BLaER1 (cell line): ENCODE data around the gene STARD6.
"Not testable (repeated sequence)": the region's sequence is repeated elsewhere in the genome, so short reads cannot be mapped to it uniquely, and the experiment has no call there.

Experiments
- H3K27ac ChIP-seq: shearing (Covaris generic); formaldehyde crosslinking; 2 replicates; pipeline ENCODE4 v1.8.1; 2022
- H3K27me3 ChIP-seq: shearing (Covaris generic); formaldehyde crosslinking; 2 replicates; pipeline ENCODE4 v1.8.1; 2022
- H3K36me3 ChIP-seq: shearing (Covaris generic); formaldehyde crosslinking; 2 replicates; pipeline ENCODE4 v1.8.1; 2022
- H3K4me1 ChIP-seq: shearing (Covaris generic); formaldehyde crosslinking; 2 replicates; pipeline ENCODE4 v1.8.1; 2022
- H3K4me2 ChIP-seq: shearing (Covaris generic); formaldehyde crosslinking; 2 replicates; pipeline ENCODE4 v1.8.1; 2022
- H3K4me3 ChIP-seq: shearing (Covaris generic); formaldehyde crosslinking; 2 replicates; pipeline ENCODE4 v1.8.1; 2022
- H3K9ac ChIP-seq: shearing (Covaris generic); formaldehyde crosslinking; 2 replicates; pipeline ENCODE4 v1.8.1; 2022
- H3K9me3 ChIP-seq: shearing (Covaris generic); formaldehyde crosslinking; 2 replicates; pipeline ENCODE4 v1.8.1; 2022
- H4K20me1 ChIP-seq: shearing (Covaris generic); formaldehyde crosslinking; 2 replicates; pipeline ENCODE4 v1.8.1; 2022
- Cebpa-rat ChIP-seq: shearing (Covaris generic); IDR thresholded peaks from 2 replicates; pipeline ENCODE4 v1.8.1; 2022

The STARD6 gene

DNA sequence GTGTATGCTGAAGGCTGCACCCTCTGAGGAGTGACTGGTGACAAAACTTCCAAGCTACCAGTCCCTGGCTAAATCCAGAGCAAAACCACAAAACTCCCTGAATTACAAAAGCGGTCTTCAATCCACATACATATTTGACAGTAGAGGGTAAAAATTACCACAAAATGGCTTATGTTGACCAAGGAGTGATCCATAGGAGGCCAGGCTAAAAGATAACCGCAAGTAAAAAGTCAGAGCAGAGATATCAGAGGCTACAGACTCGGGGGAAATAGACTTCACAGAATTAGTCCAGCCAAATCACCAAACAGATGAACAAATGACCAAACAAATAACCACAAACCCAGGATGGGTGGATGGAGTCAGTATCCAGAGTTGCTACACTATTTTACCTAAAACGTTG is 19.4 kb downstream of the STARD6 start:
- Histone ChIP-seq H3K4me1 (no peaks in the 10 kb centered on the region), H4K20me1 (no peaks in the 10 kb centered on the region), H3K9ac (no peak overlapping the region), H3K4me2 (no peak overlapping the region), H3K36me3 (no peaks in the 10 kb centered on the region), H3K4me3 (no peak overlapping the region), H3K9me3 (peaks cover 17% of the 10 kb centered on the region; the same call in 1 of the 2 replicates), H3K27me3 (no peaks in the 10 kb centered on the region), H3K27ac (no peak overlapping the region)
- no peak for TF ChIP-seq Cebpa-rat

DNA sequence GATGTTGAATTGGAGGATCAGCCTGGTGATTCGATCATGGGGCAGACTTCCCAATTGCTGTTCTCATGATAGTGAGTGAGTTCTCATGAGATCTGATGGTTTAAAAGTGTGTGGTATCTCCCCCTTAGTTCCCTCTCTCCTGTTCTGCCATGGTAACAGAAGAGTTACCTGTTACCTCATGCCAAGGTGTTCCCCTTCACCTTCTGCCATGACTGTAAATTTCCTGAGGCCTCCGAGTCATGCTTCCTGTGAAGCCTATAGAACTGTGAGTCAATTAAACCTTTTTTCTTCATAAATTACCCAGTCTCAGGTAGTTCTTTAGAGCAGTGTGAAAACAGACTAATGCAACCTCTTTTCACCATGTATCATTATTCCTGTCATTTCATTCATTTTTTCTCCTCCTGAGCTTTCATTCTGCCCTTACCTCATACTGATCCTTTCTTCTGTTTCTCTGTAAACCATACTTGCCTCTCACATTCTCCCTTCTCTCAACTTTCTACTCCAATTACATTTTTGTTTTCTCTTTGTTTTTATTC is 22.0 kb downstream of the STARD6 start:
- Histone ChIP-seq H3K9ac (no peak overlapping the region), H3K27ac (no peak overlapping the region), H4K20me1 (no peaks in the 10 kb centered on the region), H3K36me3 (no peaks in the 10 kb centered on the region), H3K4me2 (no peak overlapping the region), H3K4me1 (no peaks in the 10 kb centered on the region), H3K4me3 (no peak overlapping the region), H3K9me3 (peaks cover 7% of the 10 kb centered on the region; the same call in 1 of the 2 replicates), H3K27me3 (no peaks in the 10 kb centered on the region)
- TF ChIP-seq Cebpa-rat = no peak

DNA sequence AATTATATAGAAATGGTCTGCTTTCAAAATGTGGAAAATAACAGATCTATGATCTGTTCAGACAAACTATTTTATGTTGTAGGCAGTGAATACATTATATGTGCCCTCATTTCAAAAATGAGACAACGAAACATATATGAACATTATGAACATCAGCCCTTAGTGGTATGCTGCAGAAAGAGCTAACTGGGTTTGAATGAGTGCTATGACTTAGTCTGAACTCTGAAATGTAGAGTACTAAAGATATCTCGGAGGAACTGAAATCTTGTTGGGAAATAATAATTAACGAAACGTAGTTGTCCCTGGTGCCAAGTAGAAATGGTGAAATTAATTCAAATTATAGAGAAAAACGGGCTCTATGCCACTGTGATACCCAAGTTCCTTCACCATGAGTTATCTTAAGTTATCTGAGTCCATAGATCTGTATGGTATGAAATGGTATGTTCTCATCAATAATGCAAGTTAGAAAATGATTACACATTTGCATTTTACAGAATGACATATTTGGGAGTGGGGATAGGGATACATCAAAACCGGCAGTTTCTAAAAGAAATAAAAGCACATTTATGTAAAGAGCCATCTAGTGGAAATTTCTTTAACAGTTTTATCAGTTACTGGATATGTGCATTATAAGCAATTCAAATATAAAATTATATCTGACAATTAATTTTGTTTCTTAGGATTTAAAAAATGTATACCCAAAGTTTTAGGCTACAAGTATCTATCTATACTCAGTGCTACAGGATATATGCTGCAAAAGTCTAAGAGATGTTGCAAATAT is 26.7 kb downstream of the STARD6 start:
- Histone ChIP-seq H4K20me1 (no peaks in the 10 kb centered on the region), H3K27me3 (no peaks in the 10 kb centered on the region), H3K4me3 (no peak overlapping the region), H3K4me2 (no peak overlapping the region), H3K27ac (no peak overlapping the region), H3K36me3 (no peaks in the 10 kb centered on the region), H3K4me1 (no peaks in the 10 kb centered on the region), H3K9me3 (no peaks in the 10 kb centered on the region), H3K9ac (no peak overlapping the region)
- no peak for TF ChIP-seq Cebpa-rat

DNA sequence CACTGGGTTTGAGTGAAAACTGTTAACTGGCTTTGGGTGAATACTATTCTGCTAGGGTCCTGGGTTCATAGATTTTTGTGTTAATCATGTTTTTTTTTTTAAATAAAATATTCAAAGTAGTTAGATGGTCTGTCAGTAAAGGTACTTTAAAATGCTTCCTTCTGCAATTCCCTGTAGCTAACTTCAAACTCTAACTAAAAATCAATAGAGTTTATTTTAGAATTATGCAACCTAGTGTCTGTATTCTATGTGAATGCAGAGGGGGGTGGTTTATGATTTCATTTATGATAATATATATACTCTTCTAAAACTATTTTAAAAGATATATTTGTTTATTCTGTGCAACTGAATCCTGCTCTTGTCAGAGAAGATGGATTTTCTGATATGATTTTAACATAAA is 27.9 kb downstream of the STARD6 start:
- no peak overlapping the region for H3K4me3 ChIP-seq
- no peaks in the 10 kb centered on the region for H4K20me1 ChIP-seq
- H3K27ac ChIP-seq = no peak overlapping the region
- H3K27me3 ChIP-seq = no peaks in the 10 kb centered on the region
- no peak overlapping the region for H3K9ac ChIP-seq
- H3K4me1 ChIP-seq = no peaks in the 10 kb centered on the region
- no peak overlapping the region for H3K4me2 ChIP-seq
- no peaks in the 10 kb centered on the region for H3K9me3 ChIP-seq
- H3K36me3 ChIP-seq = no peaks in the 10 kb centered on the region
- no peak for TF ChIP-seq Cebpa-rat

DNA sequence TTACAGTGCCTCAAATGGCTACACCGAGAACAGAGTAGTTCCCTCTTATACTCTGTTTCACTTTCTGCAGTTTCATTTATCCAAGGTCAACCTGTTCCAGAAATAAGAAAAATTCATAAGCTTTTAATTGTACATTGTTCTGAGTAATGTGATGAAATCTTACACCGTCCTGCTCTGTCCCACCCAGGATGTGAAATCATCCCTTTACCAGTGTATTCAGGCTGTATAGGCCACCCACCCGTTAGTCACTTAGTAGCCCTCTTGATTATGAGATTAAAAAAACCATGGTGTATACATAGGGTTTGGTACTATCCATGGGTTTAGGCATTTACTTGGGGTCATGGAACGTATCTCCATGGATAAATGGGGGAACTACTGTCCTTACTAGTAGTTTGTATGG is 29.8 kb downstream of the STARD6 start:
- H3K9me3 ChIP-seq = no peaks in the 10 kb centered on the region
- TF ChIP-seq Cebpa-rat = no peak
- no peaks in the 10 kb centered on the region for H3K36me3 ChIP-seq
- no peaks in the 10 kb centered on the region for H4K20me1 ChIP-seq
- no peak overlapping the region for H3K4me2 ChIP-seq
- no peak overlapping the region for H3K9ac ChIP-seq
- H3K27ac ChIP-seq = no peak overlapping the region
- no peak overlapping the region for H3K4me3 ChIP-seq
- no peaks in the 10 kb centered on the region for H3K27me3 ChIP-seq
- H3K4me1 ChIP-seq = no peaks in the 10 kb centered on the region

DNA sequence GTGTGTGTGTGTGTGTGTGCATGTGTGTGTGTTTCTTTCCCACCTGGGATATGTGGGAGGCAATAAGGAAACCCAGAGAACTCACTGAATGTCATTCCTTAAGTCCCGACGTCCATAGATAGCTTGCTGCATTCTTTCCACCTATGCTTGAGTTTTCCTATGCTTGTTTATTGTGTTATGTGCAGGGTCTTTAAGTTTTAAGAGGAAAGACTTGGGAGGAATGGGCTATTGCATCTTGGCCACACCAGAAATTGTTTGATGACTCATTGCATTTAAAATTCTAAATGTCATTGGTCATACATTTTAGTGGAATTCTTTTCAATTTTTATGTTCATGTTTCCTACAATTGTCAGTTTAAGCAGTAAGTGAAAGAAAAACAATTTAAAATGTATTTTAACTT is 33.7 kb downstream of the STARD6 start:
- TF ChIP-seq Cebpa-rat = no peak
- no peaks in the 10 kb centered on the region for H3K4me1 ChIP-seq
- no peaks in the 10 kb centered on the region for H3K36me3 ChIP-seq
- H3K27me3 ChIP-seq = no peaks in the 10 kb centered on the region
- no peak overlapping the region for H3K27ac ChIP-seq
- H3K9ac ChIP-seq = no peak overlapping the region
- no peaks in the 10 kb centered on the region for H3K9me3 ChIP-seq
- H4K20me1 ChIP-seq = no peaks in the 10 kb centered on the region
- no peak overlapping the region for H3K4me3 ChIP-seq
- no peak overlapping the region for H3K4me2 ChIP-seq

DNA sequence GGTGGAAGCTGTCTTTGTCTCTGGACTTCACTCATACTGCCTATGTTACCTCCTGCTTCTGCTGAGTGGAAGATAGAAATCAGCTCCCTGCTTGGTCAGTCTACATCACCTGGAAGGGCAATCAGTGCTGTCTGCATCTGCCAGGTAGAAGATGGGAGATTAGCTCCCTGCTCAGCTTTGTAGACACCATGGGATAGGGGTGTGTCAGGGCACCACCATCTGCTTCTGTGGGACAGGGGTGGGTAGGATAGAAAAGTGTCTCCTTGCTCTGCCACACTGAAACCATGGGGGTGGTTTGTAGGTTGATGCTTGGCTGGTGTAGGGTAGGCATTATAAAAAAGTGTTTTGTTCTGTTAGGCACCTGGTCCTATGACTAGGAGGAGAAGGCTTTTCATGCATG is 34.1 kb downstream of the STARD6 start:
- H4K20me1 ChIP-seq = no peaks in the 10 kb centered on the region
- no peak for TF ChIP-seq Cebpa-rat
- H3K36me3 ChIP-seq = no peaks in the 10 kb centered on the region
- no peaks in the 10 kb centered on the region for H3K27me3 ChIP-seq
- H3K27ac ChIP-seq = no peak overlapping the region
- H3K4me1 ChIP-seq = no peaks in the 10 kb centered on the region
- H3K4me3 ChIP-seq = no peak overlapping the region
- no peak overlapping the region for H3K9ac ChIP-seq
- H3K4me2 ChIP-seq = no peak overlapping the region
- no peaks in the 10 kb centered on the region for H3K9me3 ChIP-seq

DNA sequence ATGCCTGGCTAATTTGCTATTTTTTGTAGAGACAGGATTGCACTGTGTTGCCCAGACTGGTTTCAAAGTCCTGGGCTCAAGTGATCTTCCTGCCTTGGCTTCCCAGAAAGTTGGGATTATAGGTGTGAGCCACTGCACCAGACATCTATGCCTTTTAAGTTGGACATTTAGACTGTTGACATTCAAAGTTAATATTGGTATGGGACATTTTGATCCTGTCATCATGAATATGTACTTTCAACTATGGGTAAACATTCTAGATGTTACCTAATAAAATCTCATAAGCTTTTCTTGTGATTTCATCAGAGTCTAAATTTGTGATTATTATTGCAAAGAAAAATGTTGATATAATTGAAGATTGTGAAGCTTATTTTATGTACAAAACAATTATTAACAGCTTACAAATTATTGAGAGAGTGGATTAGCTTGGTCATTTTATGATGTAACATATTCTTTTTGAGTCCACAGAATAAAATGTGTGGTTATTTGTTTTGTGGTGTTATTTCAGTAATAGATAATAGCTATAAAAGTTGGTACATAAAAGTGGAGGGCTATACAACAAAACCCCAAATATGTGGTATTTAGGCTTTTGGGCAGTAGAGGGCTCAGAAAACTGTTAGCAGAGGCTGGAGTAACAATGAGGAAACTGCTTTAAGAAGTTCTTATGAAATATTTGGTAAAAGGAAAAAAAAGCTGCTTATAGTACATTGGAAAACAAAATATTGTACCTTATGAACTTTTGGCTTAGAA is 41.4 kb downstream of the STARD6 start:
- TF ChIP-seq Cebpa-rat = no peak
- no peak overlapping the region for H3K4me3 ChIP-seq
- H3K9ac ChIP-seq = no peak overlapping the region
- no peaks in the 10 kb centered on the region for H3K27me3 ChIP-seq
- H3K9me3 ChIP-seq = no peaks in the 10 kb centered on the region
- H4K20me1 ChIP-seq = no peaks in the 10 kb centered on the region
- H3K27ac ChIP-seq = no peak overlapping the region
- H3K4me2 ChIP-seq = no peak overlapping the region
- H3K4me1 ChIP-seq = no peaks in the 10 kb centered on the region
- H3K36me3 ChIP-seq = no peaks in the 10 kb centered on the region

DNA sequence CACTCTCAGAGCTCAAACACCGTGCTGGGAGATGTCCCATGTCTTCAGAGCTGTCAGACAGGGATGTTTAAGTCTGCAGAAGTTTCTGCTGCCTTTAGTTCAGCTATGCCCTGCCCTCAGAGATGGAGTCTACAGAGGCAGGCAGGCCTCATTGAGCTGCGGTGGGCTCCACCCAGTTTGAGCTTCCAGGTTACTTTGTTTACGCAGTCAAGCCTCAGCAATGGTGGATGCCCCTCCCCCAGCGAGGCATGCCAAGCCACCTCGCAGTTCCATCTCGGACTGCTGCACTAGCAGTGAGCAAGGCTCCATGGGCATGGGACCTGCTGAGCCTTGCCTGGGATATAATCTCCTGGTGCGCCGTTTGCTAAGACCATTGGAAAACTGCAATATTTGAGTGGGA is 48.1 kb downstream of the STARD6 start:
- not testable (repeated sequence) for H3K36me3 ChIP-seq, H3K4me1 ChIP-seq, H4K20me1 ChIP-seq, H3K4me2 ChIP-seq, H3K9me3 ChIP-seq, H3K27me3 ChIP-seq, H3K4me3 ChIP-seq, H3K27ac ChIP-seq, H3K9ac ChIP-seq

DNA sequence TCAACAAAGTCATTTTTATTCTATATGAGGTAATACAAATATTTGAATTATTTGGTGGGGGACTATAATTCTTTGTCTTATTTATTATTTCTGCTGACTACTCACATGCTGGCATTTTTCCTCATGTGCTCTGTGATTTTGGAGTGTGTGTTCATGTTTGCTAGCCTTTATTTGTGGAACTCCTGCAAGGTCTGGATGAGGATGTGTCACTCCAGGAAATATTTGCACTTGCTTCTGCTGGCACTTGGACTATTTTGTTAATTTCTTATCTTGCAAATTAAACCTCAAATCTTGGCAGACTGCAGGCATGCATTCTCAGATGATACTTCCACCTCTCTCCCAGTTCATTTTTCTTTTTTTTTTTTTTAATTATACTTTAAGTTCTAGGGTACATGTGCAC is 54.2 kb downstream of the STARD6 start:
- Histone ChIP-seq H3K27me3 (no peaks in the 10 kb centered on the region), H3K27ac (no peak overlapping the region), H3K9me3 (peaks cover 22% of the 10 kb centered on the region), H3K9ac (no peak overlapping the region), H3K4me2 (no peak overlapping the region), H3K36me3 (no peaks in the 10 kb centered on the region), H3K4me1 (no peaks in the 10 kb centered on the region), H3K4me3 (no peak overlapping the region), H4K20me1 (no peaks in the 10 kb centered on the region)
- TF ChIP-seq Cebpa-rat = no peak

DNA sequence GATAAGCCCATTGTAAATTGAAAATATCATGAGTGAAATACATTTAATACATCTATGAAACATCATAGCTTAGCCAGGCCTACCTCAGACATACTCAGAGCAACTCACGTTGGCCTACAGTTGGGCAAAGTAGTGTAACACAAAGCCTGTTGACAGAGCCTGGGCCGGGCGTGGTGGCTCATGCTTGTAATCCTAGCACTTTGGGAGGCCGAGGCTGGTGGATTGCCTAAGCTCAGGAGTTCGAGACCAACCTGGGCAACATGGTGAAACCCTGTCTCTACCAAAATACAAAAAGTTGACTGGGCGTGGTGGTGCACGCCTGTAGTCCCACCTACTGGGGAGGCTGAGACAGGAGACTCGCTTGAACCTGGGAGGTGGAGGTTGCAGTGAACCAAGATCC is 58.7 kb downstream of the STARD6 start:
- H3K36me3 ChIP-seq, H3K4me1 ChIP-seq, H3K27me3 ChIP-seq, H3K4me3 ChIP-seq, H4K20me1 ChIP-seq, H3K27ac ChIP-seq, H3K4me2 ChIP-seq, H3K9ac ChIP-seq: not testable (repeated sequence)
- H3K9me3 ChIP-seq = peaks cover 24% of the 10 kb centered on the region
